SW 1271 (cell line): ENCODE results near the gene CAMTA1.

Experiments used
- DNase-seq, 2 experiments: peaks; one replicate each; lab custom pipeline; 2025; lab: John Stamatoyannopoulos, UW

CAMTA1 gene

DNA sequence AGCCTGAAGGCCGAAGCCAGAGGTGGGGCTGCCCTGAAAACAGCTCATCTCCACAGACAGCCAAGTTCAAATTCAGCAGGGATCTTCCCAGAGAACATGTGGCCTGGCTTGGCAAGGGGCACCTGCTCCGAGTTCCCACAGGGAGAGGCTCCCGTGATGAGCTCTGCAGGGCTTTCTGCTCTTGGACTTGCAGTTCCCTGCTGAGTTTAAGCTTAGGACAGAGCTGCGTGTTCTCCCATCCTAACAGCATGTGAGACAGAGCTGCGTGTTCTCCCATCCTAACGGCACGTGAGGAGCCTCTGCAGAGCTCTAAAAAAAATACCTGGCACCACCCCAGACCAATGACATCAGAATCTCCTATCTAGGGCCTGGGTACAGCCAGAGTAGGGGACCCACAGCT, 872.8 kb downstream of the CAMTA1 start:
- no peak for DNase-seq

DNA sequence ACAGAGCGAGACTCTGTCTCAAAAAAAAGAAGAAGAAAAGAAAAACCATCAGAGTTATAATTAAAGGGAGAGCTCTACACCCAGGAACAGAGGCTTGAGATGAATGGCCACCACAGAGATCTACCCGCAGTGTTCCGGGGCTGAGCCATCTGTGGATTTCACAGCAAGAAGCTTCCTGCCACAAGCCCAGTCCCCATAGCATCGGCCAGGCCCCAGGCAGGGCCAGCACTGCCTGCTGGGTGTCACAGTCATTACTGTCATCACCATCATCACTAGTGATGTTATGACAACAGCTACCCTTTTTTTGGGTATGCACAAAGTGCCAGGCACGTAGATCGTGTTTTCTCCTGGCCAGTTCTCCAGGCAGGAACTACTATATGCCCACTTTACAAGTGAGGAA, 874.3 kb downstream of the CAMTA1 start:
- no peak for DNase-seq

DNA sequence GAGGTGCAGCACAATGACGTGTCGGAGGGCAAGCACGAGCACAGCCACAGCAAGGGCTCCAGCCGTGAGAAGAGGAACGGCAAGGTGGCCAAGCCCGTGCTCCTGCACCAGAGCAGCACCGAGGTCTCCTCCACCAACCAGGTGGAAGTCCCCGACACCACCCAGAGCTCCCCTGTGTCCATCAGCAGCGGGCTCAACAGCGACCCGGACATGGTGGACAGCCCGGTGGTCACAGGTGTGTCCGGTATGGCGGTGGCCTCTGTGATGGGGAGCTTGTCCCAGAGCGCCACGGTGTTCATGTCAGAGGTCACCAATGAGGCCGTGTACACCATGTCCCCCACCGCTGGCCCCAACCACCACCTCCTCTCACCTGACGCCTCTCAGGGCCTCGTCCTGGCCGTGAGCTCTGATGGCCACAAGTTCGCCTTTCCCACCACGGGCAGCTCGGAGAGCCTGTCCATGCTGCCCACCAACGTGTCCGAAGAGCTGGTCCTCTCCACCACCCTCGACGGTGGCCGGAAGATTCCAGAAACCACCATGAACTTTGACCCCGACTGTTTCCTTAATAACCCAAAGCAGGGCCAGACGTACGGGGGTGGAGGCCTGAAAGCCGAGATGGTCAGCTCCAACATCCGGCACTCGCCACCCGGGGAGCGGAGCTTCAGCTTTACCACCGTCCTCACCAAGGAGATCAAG, 878.3 kb downstream of the CAMTA1 start:
- no peak for DNase-seq

DNA sequence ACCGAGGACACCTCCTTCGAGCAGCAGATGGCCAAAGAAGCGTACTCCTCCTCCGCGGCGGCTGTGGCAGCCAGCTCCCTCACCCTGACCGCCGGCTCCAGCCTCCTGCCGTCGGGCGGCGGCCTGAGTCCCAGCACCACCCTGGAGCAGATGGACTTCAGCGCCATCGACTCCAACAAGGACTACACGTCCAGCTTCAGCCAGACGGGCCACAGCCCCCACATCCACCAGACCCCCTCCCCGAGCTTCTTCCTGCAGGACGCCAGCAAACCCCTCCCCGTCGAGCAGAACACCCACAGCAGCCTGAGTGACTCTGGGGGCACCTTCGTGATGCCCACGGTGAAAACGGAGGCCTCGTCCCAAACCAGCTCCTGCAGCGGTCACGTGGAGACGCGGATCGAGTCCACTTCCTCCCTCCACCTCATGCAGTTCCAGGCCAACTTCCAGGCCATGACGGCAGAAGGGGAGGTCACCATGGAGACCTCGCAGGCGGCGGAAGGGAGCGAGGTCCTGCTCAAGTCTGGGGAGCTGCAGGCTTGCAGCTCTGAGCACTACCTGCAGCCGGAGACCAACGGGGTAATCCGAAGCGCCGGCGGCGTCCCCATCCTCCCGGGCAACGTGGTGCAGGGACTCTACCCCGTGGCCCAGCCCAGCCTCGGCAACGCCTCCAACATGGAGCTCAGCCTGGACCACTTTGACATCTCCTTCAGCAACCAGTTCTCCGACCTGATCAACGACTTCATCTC, 879.1 kb downstream of the CAMTA1 start:
- no peak for DNase-seq

DNA sequence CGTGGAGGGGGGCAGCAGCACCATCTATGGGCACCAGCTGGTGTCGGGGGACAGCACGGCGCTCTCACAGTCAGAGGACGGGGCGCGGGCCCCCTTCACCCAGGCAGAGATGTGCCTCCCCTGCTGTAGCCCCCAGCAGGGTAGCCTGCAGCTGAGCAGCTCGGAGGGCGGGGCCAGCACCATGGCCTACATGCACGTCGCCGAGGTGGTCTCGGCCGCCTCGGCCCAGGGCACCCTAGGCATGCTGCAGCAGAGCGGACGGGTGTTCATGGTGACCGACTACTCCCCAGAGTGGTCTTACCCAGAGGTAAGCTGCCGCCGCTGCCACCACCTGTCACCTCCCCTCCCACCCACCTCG, 879.6 kb downstream of the CAMTA1 start:
- no peak for DNase-seq

DNA sequence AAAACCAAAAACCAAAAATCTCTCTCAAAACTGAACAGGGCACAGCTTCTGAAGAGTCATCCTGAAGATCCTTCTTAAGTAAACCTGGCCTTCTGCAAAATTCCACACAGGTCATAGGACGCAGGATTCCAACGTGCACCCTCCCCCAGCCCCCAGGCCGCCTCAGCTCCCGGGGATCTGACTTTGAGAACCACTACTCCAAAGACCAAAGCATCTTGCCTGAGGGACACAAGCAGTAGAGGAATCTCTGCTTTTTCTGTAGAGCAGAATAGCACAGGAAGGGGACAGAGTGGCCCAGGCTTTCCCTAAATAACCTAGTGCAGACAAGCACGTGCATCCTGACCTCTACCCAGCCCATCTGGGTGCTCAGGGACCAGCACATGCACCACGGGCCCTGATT, 881.0 kb downstream of the CAMTA1 start:
- no peak for DNase-seq

DNA sequence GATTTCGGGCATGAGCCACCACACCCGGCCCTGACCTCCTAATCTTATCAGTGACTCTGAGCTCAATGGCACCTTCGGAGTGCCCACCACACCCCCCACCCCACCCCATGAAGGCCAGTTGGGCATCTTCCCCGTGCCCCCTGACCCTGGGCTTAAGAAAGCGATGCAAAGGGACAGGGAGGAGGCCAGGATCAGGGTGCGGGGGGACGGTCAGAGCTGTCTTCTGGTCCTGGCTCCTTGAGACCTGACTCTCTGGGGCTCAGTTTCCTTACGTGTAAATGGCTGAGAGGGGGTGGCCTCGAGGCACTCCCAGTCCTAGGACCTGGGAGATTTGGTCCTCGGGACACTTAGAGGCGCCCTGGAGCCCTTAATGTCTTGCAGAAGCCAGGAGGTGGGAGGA, 881.9 kb downstream of the CAMTA1 start:
- no peak for DNase-seq

DNA sequence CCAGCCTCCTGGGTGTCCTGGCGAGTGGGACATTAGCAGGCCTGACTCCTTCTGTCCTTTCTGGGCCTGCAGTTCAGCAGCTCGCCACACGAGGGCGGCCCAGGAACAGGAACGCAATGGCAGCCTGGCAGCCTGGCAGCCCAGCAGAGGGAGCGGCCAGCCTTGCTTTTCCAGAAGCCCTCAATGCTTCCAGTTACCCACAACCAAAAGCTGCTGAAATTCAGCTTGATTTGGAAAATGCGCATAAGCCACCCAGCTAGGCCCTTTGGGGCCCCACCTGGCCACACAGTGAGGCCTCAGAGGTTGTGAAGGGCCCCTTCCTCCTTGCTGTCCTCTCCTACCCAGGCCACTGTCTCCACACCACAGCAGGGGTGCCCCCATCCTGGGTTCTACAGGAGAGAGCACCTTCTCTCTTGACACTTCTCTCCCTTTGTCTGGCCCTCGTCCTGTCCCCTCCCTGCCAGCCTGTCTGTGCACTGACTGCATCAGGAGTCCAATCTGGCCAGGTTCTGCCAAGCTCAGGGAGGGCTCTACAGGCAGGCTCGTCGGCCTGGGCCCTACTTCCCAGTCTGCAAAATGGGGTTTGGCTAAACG, 882.5 kb downstream of the CAMTA1 start:
- peak; percentile 26 to 30 for DNase-seq

DNA sequence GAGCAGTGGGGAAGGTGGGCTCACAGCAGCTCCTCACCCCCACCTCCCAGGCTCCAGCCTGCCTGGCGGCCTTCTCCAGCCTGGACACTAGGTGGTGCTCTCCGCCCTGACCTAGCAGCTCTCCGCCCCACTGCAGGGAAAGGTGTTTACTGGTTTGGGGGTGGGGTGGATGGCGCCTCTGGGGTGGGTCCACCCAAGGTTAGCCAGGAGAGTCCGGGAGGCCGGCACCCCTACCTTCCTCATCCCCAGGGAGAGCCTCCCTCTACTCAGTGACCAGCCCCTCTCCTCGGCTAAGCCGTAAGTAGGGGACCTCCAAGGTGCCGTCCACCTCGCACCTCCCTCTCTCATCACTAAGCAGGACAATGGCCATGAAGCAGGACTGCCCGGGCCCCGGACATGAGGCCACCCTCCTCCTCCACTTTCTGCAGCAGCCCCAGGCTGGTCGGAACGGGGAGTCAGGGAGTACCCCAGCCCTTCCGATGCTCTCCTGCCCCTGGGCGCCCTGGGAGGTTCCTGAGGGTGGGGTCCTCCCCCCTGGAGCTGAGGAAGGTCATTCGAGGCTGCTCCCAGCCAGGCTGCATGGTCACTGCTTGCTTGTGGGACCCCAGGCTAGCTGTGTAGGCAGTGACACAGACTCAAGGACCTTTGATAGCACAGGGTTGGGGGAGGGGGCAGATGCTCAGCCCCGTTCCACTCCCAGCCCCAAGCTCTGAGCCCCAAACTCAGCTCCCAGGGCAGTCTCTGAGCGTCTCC, 884.5 kb downstream of the CAMTA1 start:
- peak in 1 of 2 experiments; percentile 34 for DNase-seq

DNA sequence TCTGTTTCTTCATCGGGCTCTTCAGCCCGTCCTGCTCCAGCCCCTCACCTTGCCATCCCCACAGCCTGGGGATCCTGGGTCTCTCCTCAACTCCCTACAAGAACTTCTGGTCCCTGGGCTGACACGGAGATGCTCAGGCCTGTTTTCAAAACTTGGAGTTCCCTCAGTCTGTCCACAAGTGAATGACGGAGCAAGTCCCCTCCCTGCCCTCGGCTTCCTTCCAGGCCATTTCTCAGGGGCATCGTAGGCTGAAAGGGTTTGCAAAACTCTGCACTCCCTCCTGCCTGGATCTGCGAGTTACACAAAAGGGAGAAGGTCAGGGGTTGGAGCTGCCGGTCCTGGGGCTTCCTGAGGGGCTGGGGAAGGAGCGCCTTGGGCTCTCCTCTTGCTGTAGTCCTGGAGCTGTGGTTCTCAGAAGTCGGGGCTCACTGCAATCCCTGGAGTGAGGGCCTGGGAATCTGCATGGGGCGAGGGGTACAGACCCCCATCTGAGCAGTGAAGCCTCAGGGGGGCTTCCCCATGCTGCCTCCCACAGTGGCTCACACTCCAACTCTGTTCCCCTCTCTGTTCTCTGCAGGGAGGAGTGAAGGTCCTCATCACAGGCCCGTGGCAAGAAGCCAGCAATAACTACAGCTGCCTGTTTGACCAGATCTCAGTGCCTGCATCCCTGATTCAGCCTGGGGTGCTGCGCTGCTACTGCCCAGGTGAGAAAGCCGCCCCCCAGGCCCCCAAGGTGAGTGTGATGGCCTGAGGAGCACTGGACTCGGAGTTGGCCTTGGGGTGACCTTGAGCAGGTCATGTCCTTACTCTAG, 885.3 kb downstream of the CAMTA1 start:
- no peak for DNase-seq

DNA sequence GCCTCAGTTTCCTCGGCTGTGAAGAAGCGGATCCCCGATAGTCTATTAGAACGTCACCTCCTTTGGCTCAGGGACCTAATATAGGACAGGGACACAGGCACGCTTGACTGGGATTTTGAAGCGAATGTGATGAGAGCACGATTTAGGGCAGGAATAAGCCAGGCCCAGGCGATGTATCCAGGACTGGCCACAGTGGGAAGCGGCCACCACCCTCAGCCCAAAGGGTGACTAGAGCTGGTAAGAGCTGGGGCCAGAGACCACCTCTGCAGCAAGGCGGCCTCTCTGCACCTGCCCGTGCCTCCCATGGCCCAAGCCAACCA, 885.9 kb downstream of the CAMTA1 start:
- DNase-seq: no peak

DNA sequence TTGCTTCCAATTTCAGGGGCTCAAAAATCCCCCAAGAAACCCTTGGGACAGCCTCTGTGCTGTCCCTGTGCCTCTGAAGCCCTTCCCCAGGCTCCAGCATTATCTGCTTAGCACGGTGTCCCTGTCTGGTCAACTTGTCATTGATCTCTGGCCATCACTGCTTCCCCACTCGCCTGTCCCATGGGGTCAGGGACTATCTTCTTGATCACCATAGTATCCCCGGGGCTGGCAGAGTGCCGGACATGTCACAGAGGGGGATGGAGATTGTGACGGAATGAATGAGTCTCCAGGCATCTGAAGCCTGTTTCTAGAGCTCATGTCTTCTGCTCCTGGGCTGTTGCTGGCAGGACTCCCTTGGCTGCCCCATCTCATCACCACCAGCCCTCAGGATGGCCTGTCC, 886.4 kb downstream of the CAMTA1 start:
- no peak for DNase-seq

DNA sequence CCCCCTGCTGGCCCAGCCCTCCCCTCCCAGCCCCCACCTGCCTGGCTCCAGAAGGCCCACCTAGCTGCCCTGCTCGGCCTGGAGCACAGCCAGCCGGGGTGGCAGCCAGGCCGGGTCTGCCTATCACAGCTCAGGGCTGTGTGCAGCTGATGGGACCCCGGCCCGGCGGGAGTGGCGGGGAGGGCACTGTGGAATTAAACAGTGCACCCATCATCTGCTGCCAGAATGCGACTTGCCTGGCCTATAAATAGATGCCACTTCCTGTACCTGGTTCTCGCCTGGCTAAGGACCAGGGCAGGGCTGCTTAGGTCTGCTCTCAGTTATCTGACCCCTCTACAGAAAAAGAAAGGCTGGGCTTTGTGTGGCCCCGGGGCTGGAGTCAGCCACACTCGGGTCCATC, 887.6 kb downstream of the CAMTA1 start:
- no peak for DNase-seq

DNA sequence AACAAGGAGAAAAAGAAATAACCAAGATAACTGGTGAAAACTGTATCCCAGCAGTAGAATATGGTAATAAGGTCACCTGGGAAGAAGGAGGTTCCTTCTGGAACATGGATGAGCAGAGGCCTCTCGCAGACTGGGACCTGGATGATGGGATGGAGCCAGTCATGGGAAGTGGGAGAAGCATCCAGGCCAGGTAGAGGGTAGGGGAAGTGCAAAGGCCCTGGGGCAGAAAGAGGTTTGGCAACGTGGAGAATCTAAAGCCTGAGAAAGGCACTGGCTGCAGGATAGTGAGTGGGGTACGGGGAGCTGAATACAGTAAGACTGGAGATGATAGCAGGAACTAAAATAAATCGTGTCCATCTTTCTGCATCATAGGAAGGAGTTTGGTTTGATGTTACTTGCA, 889.7 kb downstream of the CAMTA1 start:
- DNase-seq: no peak

DNA sequence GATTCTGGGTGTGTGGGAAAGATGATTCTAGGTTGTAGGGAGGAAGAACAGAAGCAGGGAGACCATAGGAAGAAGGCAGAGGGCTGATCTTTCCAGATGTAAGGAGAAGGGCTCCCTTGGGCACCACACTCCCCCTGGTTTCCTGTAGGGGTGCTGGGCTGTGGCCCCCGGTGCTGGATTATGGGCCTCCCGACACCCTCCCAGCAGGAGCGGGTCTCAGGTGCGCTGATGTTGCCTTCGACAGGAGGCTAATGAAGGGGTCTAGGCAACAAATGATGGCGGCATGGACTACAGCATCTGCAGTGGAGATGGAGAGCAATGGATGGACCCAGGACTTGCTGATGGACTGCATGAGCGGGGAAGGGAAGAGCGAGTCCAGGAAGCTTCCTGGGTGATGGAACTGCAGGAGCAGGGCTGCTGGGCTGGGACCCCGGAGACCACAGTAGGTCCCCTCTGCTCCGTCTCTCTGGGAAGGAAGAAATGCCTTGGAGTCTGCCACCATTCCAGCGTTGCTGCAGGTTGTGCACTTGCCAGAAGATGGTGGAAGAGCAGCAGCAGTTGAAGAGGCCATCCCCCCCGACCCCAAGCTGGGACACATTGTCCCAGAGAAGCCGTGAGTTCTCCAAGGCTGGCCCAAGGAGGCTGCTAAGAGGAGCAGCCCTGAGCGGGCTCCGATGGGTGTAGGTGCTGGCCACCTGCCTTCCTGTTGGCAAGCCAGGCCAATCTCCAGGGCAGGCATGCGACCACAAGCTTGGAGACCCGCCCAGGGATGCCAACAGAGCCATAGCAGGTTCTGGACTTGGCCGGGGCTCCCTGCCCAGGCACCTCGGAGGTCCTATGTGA, 890.4 kb downstream of the CAMTA1 start:
- DNase-seq: no peak

DNA sequence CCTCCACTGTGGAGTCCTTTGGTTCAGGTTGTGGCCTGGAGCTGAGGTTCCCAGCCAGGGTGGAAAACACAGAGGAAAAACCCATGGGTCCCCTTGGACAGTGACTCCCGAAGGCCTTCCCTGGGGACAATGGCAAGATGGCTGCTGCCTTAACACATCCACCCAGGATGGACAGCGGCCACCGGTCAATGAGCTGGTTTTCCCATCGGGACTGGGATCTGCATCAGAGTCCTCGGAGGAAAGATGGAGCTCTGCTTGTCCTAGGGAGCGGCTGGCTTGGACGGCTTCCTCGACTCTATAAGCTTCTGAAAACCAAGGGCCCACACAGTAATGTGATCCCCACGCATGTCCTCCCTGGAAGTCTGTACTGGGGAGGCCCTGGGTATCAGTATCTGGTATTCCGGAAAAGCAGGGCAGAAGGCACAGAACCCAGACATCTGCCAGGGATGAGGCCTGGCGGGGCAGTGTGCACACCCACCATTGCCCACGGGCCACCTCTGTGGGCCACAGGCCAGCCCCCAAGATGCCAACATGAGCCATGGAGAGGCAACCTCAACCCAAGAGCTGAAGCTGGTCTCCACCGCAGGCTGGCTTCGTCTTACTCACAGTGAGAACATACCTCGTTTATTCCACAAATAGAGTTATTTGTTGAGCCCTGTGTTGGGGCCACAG, 891.2 kb downstream of the CAMTA1 start:
- no peak for DNase-seq

DNA sequence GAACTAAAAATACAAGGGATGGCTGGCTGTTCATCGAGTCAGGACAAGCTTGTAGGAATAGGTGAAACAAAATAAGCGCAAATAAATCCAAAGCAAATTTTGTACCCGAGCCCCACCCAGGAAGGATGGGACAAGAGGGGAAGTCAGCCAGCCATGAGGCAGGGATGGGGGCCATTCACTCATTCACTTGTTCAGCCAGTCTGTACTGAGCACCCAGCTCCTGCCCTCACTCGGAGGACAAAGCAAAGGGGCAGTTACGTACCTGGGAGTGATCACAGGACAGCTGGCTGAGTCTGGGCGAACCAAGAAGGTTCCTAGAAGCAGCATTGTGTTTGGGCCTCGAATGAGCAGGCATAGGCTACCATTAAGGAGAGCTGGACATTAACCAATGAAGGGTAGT, 891.9 kb downstream of the CAMTA1 start:
- no peak for DNase-seq

DNA sequence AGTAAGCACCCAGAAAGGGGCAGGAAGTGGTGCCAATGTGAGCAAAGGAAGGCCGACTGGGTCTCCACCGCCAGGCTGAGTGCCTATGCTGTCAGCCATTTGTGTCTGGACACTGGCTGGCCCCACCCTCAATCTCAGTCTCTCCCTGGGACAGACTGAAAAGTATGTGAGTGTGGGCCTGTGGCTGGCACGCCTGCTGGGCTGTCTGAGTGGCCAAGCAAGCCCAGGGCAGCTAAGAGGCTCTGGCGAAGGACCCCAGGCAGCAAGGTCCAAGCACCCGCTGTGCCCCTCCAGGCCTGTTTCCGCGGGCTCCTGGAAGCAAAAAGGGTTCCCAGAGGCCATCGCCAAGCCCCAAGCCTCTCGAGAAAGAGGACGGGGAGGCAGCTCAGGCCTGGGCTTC, 892.6 kb downstream of the CAMTA1 start:
- DNase-seq: no peak

DNA sequence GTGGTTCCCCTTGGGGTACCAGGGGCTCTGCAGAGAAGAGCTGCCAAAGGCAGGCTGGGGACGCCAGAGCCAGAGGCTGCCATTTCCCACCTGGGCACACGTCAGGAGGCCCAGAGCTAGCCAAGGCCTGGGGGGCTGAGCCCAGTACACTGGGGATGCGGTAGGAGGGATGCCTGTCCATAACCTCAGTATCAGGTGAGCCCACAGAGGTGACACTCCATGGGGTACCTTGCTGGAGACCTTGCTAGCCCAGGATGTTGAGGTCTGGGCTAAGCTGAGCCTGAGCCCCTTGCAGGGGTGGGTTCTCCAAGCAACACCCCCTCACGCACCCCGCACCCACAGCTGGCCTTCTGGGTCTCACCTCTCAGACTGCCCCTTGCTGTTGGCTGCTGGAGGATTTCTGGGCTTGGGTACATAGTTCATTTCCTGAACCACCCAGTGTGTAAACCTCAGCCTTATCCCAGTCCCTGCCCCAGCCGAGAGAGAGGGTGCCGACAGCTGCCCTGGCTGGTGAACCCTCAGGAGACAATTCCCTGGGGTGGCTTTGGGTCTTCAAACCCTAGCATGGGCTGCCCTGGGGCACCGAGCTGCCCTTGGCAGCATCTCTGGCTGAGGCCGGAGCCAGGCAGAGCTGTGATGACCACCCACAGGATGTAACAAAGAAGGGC, 893.4 kb downstream of the CAMTA1 start:
- no peak for DNase-seq
